Measurements from ENCODE around the gene ACBD7. TPM values are rescaled to one million over a fixed set of nuclear protein-coding genes. Genes with fewer than 3 reads are reported as not detected.

ACBD7 gene
- total RNA-seq, 2 experiments from 2014 or later, result 1.5 to 1.9 TPM

- Mint-ChIP-seq H3K36me3 (peaks cover 27% of the 10 kb centered on the region), H3K4me3 (no peak overlapping the region), H3K27me3 (no peaks in the 10 kb centered on the region), H3K27ac (no peak overlapping the region), H3K4me1 (peaks cover 5% of the 10 kb centered on the region), H3K9me3 (ENCODE audit: low read depth) (no peaks in the 10 kb centered on the region)
- CTCF ChIA-PET, result interaction anchor here (1.5 kb wide), 1 partner anchor 9 kb away, joined by 9 read pairs; no protein-coding TSS in a partner anchor
- no peak for ATAC-seq
- no peak for DNase-seq
Measured at GRCh38 chr10:15113766-15114165, 25.2 kb upstream of the ACBD7 start.

DNA sequence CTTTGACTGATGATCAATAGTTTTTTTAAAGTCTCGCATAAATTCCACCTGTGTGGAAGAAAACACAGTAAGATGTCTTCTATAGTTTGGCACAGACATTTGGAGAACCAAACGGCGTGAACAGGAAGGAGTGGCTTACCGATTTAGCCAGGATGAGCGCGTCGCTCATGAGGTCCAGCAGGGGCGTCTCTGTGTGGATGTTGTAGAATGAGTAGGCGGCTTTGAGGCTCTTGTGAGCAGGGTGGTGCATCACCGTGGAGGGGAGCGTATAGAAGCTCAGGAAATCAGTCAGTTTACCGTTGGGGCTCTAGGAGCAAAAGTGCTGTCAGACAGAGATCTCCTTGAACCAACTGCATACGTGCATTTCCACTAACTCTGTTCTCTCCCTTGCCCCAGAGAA is 24.1 kb upstream of the ACBD7 start:
- Mint-ChIP-seq H3K36me3 (peaks cover 24% of the 10 kb centered on the region), H3K27ac (no peak overlapping the region), H3K4me1 (peaks cover 3% of the 10 kb centered on the region), H3K27me3 (no peaks in the 10 kb centered on the region), H3K4me3 (no peak overlapping the region), H3K9me3 (ENCODE audit: low read depth) (no peaks in the 10 kb centered on the region)
- no peak for ATAC-seq
- DNase-seq, result no peak
- CTCF ChIA-PET, result no interaction called here

GRCh38 chr10:15106352-15107013 is 17.9 kb upstream of the ACBD7 start:
- H3K27ac Mint-ChIP-seq, result peak overlapping the region; percentile 32
- ATAC-seq, result peak; percentile 95
- CTCF ChIA-PET, result interaction anchor here (0.6 to 3.0 kb wide), 16 partner anchors 7 to 153 kb away, joined by 3 to 11 read pairs (median 4); partner anchors contain the start of genes DCLRE1C, MEIG1 and RPP38
- no peaks in the 10 kb centered on the region for H3K27me3 Mint-ChIP-seq
- H3K4me1 Mint-ChIP-seq, result peaks cover 6% of the 10 kb centered on the region
- peaks cover 39% of the 10 kb centered on the region for H3K36me3 Mint-ChIP-seq
- no peaks in the 10 kb centered on the region for H3K9me3 Mint-ChIP-seq (ENCODE audit: low read depth)
- peak; percentile 74 for DNase-seq
- no peak overlapping the region for H3K4me3 Mint-ChIP-seq

- ATAC-seq, result no peak
- peaks cover 24% of the 10 kb centered on the region for H3K4me1 Mint-ChIP-seq
- CTCF ChIA-PET, result interaction anchor here (1.0 to 3.0 kb wide), 2 partner anchors 10 to 20 kb away, joined by 3 to 9 read pairs; no protein-coding TSS in a partner anchor
- H3K27me3 Mint-ChIP-seq, result no peaks in the 10 kb centered on the region
- DNase-seq, result no peak
- H3K9me3 Mint-ChIP-seq (ENCODE audit: low read depth), result no peaks in the 10 kb centered on the region
- H3K36me3 Mint-ChIP-seq, result peaks cover 38% of the 10 kb centered on the region
- no peak overlapping the region for H3K4me3 Mint-ChIP-seq
- H3K27ac Mint-ChIP-seq, result peak overlapping the region; percentile 26
Measured at GRCh38 chr10:15103513-15103912, 14.9 kb upstream of the ACBD7 start.

GRCh38 chr10:15099886-15100285 is 11.3 kb upstream of the ACBD7 start:
- ATAC-seq (no peak), DNase-seq (no peak)
- peaks cover 7% of the 10 kb centered on the region for H3K27me3 Mint-ChIP-seq
- peaks cover 34% of the 10 kb centered on the region for H3K36me3 Mint-ChIP-seq
- H3K27ac Mint-ChIP-seq, result peak overlapping the region; percentile 29
- no peaks in the 10 kb centered on the region for H3K9me3 Mint-ChIP-seq (ENCODE audit: low read depth)
- no peak overlapping the region for H3K4me3 Mint-ChIP-seq
- CTCF ChIA-PET, result interaction anchor here (2.4 kb wide), 1 partner anchor 67 kb away, joined by 7 read pairs; no protein-coding TSS in a partner anchor
- H3K4me1 Mint-ChIP-seq, result peaks cover 31% of the 10 kb centered on the region

GRCh38 chr10:15097011-15097812 is 8.6 kb upstream of the ACBD7 start, which contains the start of gene RPP38:
RPP38 (plus strand) TSS chr10:15097355; CDS start chr10:15103315, 5,960 bp downstream.
- peaks cover 31% of the 10 kb centered on the region for H3K4me1 Mint-ChIP-seq
- H3K27ac Mint-ChIP-seq, result peak within 1 kb of the TSS; percentile 97
- peak; percentile 87 for ATAC-seq
- no peaks in the 10 kb centered on the region for H3K9me3 Mint-ChIP-seq (ENCODE audit: low read depth)
- CTCF ChIA-PET, result interaction anchor here (1.3 to 1.6 kb wide), 2 partner anchors 9 to 21 kb away, joined by 4 to 11 read pairs; no protein-coding TSS in a partner anchor
- peaks cover 15% of the 10 kb centered on the region for H3K36me3 Mint-ChIP-seq
- H3K4me3 Mint-ChIP-seq, result peak within 1 kb of the TSS; percentile 98
- H3K27me3 Mint-ChIP-seq, result peaks cover 7% of the 10 kb centered on the region
- peak; percentile 97 for DNase-seq

GRCh38 chr10:15096661-15097010 is 8.1 kb upstream of the ACBD7 start:
- CTCF ChIA-PET, result interaction anchor here (1.4 kb wide), 1 partner anchor 9 kb away, joined by 5 read pairs; no protein-coding TSS in a partner anchor
- H3K9me3 Mint-ChIP-seq (ENCODE audit: low read depth), result no peaks in the 10 kb centered on the region
- H3K36me3 Mint-ChIP-seq, result peaks cover 11% of the 10 kb centered on the region
- peaks cover 7% of the 10 kb centered on the region for H3K27me3 Mint-ChIP-seq
- ATAC-seq (no peak), DNase-seq (no peak)
- H3K4me3 Mint-ChIP-seq, result peak overlapping the region; percentile 98
- H3K4me1 Mint-ChIP-seq, result peaks cover 31% of the 10 kb centered on the region
- H3K27ac Mint-ChIP-seq, result peak overlapping the region; percentile 97

DNA sequence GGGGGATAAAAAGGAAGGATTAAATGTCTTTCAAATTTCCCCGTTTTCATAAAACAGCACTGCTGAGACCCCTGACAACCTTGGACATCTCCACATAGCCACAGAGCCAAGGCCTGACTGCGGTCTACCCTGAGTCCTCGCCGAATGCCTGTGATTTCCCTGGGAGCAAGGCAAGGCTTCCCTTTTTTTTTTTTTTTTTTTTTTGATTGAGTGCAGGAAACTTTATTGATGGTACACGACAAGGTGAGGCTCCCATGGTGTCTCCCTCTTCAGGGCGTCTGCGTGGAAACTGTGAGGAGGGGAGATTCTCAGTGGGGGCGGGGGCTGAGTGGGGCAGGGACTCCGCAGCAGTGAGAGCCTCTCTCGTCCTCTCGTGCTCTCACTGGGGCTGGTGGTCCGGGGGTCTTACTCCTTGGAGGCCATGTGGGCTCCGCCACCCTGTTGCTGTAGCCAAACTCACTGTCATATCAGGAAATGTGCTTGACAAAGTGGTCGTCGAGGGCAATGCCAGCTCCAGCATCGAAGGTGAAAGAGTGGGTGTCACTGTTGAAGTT is 4.4 kb upstream of the ACBD7 start:
- peaks cover 4% of the 10 kb centered on the region for H3K36me3 Mint-ChIP-seq
- CTCF ChIA-PET, result no interaction called here
- ATAC-seq (no peak), DNase-seq (no peak)
- peaks cover 17% of the 10 kb centered on the region for H3K27me3 Mint-ChIP-seq
- no peak overlapping the region for H3K27ac Mint-ChIP-seq
- peaks cover 10% of the 10 kb centered on the region for H3K4me1 Mint-ChIP-seq
- no peak overlapping the region for H3K4me3 Mint-ChIP-seq
- H3K9me3 Mint-ChIP-seq (ENCODE audit: low read depth), result no peaks in the 10 kb centered on the region

DNA sequence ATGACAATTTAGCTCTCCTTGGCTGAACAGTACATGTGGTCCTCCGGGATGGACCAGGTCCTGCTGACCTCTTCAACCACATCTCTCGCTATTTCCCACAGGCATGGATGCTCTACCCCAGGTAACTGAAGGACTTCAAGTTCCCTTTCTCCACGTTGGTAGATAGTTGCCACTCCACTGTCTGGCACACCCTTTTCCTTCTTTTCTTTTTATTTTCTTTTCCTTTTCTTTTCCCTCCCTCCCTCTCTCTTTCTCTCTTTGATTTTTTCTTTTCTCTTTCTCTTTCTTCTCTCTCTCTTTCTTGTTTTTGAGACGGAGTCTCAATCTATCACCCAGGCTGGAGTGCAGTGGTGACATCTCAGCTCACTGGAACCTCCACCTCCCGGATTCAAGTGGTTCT is 2.8 kb upstream of the ACBD7 start:
- Mint-ChIP-seq H3K27ac (no peak overlapping the region), H3K36me3 (no peaks in the 10 kb centered on the region), H3K4me3 (no peak overlapping the region), H3K4me1 (peaks cover 3% of the 10 kb centered on the region), H3K27me3 (peaks cover 17% of the 10 kb centered on the region), H3K9me3 (ENCODE audit: low read depth) (no peaks in the 10 kb centered on the region)
- DNase-seq (no peak), ATAC-seq (no peak)
- CTCF ChIA-PET, result no interaction called here

DNA sequence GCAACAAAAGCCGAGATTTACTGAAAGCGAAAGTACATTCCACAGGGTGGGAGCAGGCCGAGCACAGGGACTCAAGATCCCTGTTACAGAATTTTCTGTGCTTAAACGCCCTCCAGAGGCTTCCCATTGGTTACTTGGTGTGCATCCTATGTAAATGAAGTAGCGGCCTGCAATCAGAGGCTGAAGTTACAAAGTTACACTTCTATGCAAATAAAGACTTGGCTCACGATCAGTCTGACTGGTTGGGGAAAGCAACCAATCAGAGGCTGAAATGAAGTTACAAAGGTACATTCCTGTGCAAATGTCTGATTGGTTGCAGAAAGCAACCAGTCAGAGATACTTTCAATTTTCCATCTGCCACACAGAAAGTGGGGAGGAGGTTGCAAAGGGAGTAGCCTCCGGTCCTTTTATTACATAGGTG is 4.1 kb downstream of the ACBD7 start:
- Mint-ChIP-seq H3K27me3 (peaks cover 2% of the 10 kb centered on the region), H3K27ac (no peak overlapping the region), H3K9me3 (ENCODE audit: low read depth) (no peaks in the 10 kb centered on the region), H3K4me3 (peak overlapping the region; percentile 32), H3K4me1 (no peaks in the 10 kb centered on the region), H3K36me3 (no peaks in the 10 kb centered on the region)
- ATAC-seq (no peak), DNase-seq (no peak)
- CTCF ChIA-PET, result no interaction called here

- Mint-ChIP-seq H3K36me3 (no peaks in the 10 kb centered on the region), H3K9me3 (ENCODE audit: low read depth) (no peaks in the 10 kb centered on the region), H3K4me1 (no peaks in the 10 kb centered on the region), H3K4me3 (peak overlapping the region; percentile 32), H3K27ac (no peak overlapping the region), H3K27me3 (peaks cover 2% of the 10 kb centered on the region)
- DNase-seq (no peak), ATAC-seq (no peak)
- CTCF ChIA-PET, result no interaction called here
Measured at GRCh38 chr10:15083674-15084501, 4.7 kb downstream of the ACBD7 start.

- CTCF ChIA-PET, result no interaction called here
- ATAC-seq (no peak), DNase-seq (no peak)
- Mint-ChIP-seq H3K4me1 (no peaks in the 10 kb centered on the region), H3K4me3 (no peak overlapping the region), H3K36me3 (no peaks in the 10 kb centered on the region), H3K27me3 (peaks cover 3% of the 10 kb centered on the region), H3K9me3 (ENCODE audit: low read depth) (no peaks in the 10 kb centered on the region), H3K27ac (no peak overlapping the region)
Measured at GRCh38 chr10:15075421-15075820, 13.2 kb downstream of the ACBD7 start.

DNA sequence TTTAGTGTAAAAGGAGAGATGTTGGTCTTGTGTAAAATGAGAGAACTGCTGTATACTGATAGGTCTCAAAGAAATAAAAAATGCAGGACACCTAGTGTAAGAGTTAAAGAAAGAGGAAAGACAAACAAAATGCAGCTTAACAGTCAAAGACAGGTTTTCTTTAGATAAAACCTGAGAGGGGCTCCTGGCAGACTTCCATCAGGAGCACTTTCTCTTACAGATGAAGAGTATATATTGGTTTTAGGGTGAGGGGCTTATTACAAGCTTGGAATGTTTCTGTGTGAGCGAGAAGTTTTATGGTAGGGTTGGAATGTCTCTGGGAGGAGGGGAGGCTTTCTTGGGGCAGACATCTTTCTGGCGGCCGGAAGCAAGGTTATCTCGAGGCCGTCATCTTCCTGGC is 16.2 kb downstream of the ACBD7 start:
- DNase-seq (no peak), ATAC-seq (no peak)
- no peaks in the 10 kb centered on the region for H3K36me3 Mint-ChIP-seq
- H3K4me1 Mint-ChIP-seq, result no peaks in the 10 kb centered on the region
- H3K27ac Mint-ChIP-seq, result no peak overlapping the region
- H3K4me3 Mint-ChIP-seq, result no peak overlapping the region
- H3K27me3 Mint-ChIP-seq, result peaks cover 11% of the 10 kb centered on the region
- no peaks in the 10 kb centered on the region for H3K9me3 Mint-ChIP-seq (ENCODE audit: low read depth)
- CTCF ChIA-PET, result no interaction called here
